ENCODE results near the gene ANTXR1.

DNA sequence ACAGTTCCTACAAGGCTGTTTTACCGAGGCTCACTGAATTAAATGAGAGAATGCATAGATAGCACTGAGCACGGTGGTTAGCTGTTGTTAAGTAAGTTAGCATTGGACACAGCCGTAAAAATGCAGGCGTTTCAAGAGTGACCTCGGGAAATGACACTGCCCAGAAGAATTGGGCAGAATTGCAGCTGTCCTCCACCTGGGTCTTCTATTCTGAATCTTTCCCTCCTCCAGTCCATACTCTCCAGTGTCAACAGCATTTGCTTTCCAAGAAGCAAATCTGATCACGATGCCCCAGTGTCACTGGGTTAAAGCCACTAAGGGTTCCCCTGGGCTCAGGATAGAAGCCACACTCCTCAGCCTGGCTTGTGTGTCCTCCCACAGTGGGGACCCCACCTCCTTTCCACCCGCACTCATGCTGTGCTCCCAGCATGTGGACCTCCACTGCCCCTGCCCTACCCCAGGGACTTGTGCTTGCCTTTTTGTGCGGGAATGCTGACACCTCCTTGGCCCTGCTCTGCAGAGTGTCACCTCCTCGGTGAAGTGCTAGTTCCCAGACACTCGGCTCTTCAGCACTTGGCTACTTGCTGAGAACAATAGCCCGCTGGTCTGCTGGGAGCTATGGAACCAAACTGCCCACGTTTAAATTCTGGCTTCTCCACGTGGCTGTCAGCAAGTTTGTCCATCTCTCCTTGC is 135.0 kb downstream of the ANTXR1 start:
- TF ChIP-seq, protein P1, sequence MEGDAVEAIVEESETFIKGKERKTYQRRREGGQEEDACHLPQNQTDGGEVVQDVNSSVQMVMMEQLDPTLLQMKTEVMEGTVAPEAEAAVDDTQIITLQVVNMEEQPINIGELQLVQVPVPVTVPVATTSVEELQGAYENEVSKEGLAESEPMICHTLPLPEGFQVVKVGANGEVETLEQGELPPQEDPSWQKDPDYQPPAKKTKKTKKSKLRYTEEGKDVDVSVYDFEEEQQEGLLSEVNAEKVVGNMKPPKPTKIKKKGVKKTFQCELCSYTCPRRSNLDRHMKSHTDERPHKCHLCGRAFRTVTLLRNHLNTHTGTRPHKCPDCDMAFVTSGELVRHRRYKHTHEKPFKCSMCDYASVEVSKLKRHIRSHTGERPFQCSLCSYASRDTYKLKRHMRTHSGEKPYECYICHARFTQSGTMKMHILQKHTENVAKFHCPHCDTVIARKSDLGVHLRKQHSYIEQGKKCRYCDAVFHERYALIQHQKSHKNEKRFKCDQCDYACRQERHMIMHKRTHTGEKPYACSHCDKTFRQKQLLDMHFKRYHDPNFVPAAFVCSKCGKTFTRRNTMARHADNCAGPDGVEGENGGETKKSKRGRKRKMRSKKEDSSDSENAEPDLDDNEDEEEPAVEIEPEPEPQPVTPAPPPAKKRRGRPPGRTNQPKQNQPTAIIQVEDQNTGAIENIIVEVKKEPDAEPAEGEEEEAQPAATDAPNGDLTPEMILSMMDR (conservative IDR thresholded peaks at IDR 0.05; ENCODE audit: low read length) = no peak
- TF ChIP-seq EZH2phosphoT487 (IDR thresholded peaks at IDR 0.05; ENCODE audit: borderline replicate concordance) = no peak
